GM18511 (cell line): ENCODE data around the gene EFCAB7.

Experiments used
- ATAC-seq: cut with Tn5 transposase; IDR thresholded peaks from one replicate; pipeline ENCODE4 v1.9.1; 2021; ENCODE audit warnings: mild to moderate bottlenecking, moderate library complexity; ENCODE audit not compliant: unreplicated experiment

Gene EFCAB7

GRCh38 chr1:63522891-63523728, at the start of gene EFCAB7, which contains the start of gene ITGB3BP:
Gene EFCAB7, plus strand, starts transcription at chr1:63523525. Its CDS starts 2,048 bp downstream, at chr1:63525573.
Gene ITGB3BP, minus strand, starts transcription at chr1:63523225. Its CDS starts 92 bp downstream, at chr1:63523133.
- ATAC-seq = peak; percentile 92

GRCh38 chr1:63475761-63476160, 47.6 kb upstream of the EFCAB7 start:
- ATAC-seq = no peak

GRCh38 chr1:63480057-63480456, 43.3 kb upstream of the EFCAB7 start:
- no peak for ATAC-seq

- ATAC-seq = no peak
Measured at GRCh38 chr1:63486629-63487028, 36.7 kb upstream of the EFCAB7 start.

GRCh38 chr1:63487336-63488065, 35.8 kb upstream of the EFCAB7 start:
- no peak for ATAC-seq

GRCh38 chr1:63497577-63497976, 25.7 kb upstream of the EFCAB7 start:
- no peak for ATAC-seq

- ATAC-seq = no peak
Measured at GRCh38 chr1:63498106-63498505, 25.2 kb upstream of the EFCAB7 start.

GRCh38 chr1:63501256-63501655, 22.1 kb upstream of the EFCAB7 start:
- no peak for ATAC-seq

- ATAC-seq = no peak
Measured at GRCh38 chr1:63506782-63507181, 16.5 kb upstream of the EFCAB7 start.

- ATAC-seq = no peak
Measured at GRCh38 chr1:63509718-63510117, 13.6 kb upstream of the EFCAB7 start.

GRCh38 chr1:63512584-63512983, 10.7 kb upstream of the EFCAB7 start:
- ATAC-seq = no peak

GRCh38 chr1:63516629-63517028, 6.7 kb upstream of the EFCAB7 start:
- no peak for ATAC-seq

- ATAC-seq = peak; percentile 24
Measured at GRCh38 chr1:63523738-63524137, 413 bp downstream of the EFCAB7 start.

- no peak for ATAC-seq
Measured at GRCh38 chr1:63524201-63524600, 876 bp downstream of the EFCAB7 start.

GRCh38 chr1:63532727-63533126, 9.4 kb downstream of the EFCAB7 start:
- no peak for ATAC-seq

GRCh38 chr1:63533931-63534330, 10.6 kb downstream of the EFCAB7 start:
- no peak for ATAC-seq

GRCh38 chr1:63534406-63534805, 11.1 kb downstream of the EFCAB7 start:
- ATAC-seq = no peak

- no peak for ATAC-seq
Measured at GRCh38 chr1:63537006-63537405, 13.7 kb downstream of the EFCAB7 start.

- ATAC-seq = no peak
Measured at GRCh38 chr1:63537940-63538339, 14.6 kb downstream of the EFCAB7 start.

GRCh38 chr1:63545780-63546179, 22.5 kb downstream of the EFCAB7 start:
- no peak for ATAC-seq

GRCh38 chr1:63547621-63548294, 24.4 kb downstream of the EFCAB7 start:
- no peak for ATAC-seq
